Progenitor cell of endocrine pancreas (in vitro differentiated cells): ENCODE data around the gene PIM3. TPM values are rescaled to one million over a fixed set of nuclear protein-coding genes. Genes with fewer than 3 reads are reported as not detected.

Source experiments
- DNase-seq: peaks from one replicate; pipeline ENCODE4 v3.0.0; 2021; ENCODE audit warnings: low spot score; ENCODE audit not compliant: unreplicated experiment
- H3K27ac Mint-ChIP-seq: 2 replicates; pipeline ENCODE4 v1.8.0; 2021; ENCODE audit warnings: mild to moderate bottlenecking, moderate library complexity, mixed read lengths
- H3K27me3 Mint-ChIP-seq: 2 replicates; pipeline ENCODE4 v1.8.0; 2021; ENCODE audit warnings: mixed read lengths
- H3K36me3 Mint-ChIP-seq: 2 replicates; pipeline ENCODE4 v1.8.0; 2022; ENCODE audit warnings: mixed read lengths; ENCODE audit not compliant: insufficient read depth
- H3K4me1 Mint-ChIP-seq: 2 replicates; pipeline ENCODE4 v1.8.0; 2021; ENCODE audit warnings: low read depth, mixed read lengths
- H3K4me3 Mint-ChIP-seq: 2 replicates; pipeline ENCODE4 v1.8.0; 2021; ENCODE audit warnings: low read depth, mild to moderate bottlenecking, moderate library complexity, mixed read lengths
- H3K9me3 Mint-ChIP-seq: 2 replicates; pipeline ENCODE4 v1.8.0; 2021; ENCODE audit warnings: low read depth, mixed read lengths
- total RNA-seq: library from RNA; stranded (reverse); gene quantifications from 2 replicates; pipeline ENCODE4 v1.2.1, GENCODE V29; 2021
- TF ChIP-seq, protein P1 (sequence below): fragments of 200-600 bp; sonication (generic); IDR thresholded peaks from one replicate; pipeline ENCODE4 v1.5.0; 2021; ENCODE audit warnings: antibody characterized with exemption, mild to moderate bottlenecking; ENCODE audit not compliant: unreplicated experiment

Gene PIM3
- total RNA-seq, 1 donor from 2014 or later, result 17.4 TPM

DNA sequence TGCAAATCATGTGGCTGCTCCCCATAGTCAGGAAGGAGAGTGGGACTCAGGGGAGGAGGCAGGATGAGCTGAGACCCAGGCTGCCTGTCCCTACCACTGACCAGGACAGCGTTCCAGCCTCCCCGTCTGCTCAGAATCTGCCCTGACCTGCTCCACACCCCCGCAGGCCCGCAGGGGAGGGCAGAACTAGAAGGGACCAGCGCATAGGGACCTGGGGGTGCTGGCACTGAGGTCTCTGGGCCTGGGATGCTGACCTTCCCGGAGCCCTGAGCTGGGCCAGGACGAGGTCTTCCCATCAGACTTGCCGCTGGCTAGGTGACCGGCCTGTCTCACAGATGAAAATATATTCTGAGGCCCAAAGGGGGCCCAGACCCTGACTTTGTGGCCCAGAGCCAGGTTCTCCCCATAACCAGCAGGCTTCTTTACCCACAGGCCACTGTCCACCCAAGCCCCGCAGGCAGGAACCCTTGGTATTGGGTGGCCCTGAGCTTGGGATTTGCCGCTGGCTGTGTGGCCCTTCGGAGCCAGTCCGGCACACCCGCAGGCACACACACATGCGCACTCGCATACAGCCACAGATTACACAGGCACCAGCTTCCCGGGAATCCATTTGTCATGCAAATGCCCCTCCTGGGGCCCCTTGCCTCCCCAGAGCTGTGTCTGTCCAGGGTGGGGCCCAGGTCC lies 13.8 kb upstream of the PIM3 start:
- H3K36me3 Mint-ChIP-seq, result no peaks in the 10 kb centered on the region
- H3K9me3 Mint-ChIP-seq, result no peaks in the 10 kb centered on the region
- no peak overlapping the region for H3K27ac Mint-ChIP-seq
- peaks cover 2% of the 10 kb centered on the region for H3K4me1 Mint-ChIP-seq
- TF ChIP-seq, protein P1, sequence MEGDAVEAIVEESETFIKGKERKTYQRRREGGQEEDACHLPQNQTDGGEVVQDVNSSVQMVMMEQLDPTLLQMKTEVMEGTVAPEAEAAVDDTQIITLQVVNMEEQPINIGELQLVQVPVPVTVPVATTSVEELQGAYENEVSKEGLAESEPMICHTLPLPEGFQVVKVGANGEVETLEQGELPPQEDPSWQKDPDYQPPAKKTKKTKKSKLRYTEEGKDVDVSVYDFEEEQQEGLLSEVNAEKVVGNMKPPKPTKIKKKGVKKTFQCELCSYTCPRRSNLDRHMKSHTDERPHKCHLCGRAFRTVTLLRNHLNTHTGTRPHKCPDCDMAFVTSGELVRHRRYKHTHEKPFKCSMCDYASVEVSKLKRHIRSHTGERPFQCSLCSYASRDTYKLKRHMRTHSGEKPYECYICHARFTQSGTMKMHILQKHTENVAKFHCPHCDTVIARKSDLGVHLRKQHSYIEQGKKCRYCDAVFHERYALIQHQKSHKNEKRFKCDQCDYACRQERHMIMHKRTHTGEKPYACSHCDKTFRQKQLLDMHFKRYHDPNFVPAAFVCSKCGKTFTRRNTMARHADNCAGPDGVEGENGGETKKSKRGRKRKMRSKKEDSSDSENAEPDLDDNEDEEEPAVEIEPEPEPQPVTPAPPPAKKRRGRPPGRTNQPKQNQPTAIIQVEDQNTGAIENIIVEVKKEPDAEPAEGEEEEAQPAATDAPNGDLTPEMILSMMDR, result no peak
- no peak overlapping the region for H3K4me3 Mint-ChIP-seq
- H3K27me3 Mint-ChIP-seq, result no peaks in the 10 kb centered on the region
- DNase-seq, result no peak

- H3K4me3 Mint-ChIP-seq, result no peak overlapping the region
- no peaks in the 10 kb centered on the region for H3K36me3 Mint-ChIP-seq
- no peak overlapping the region for H3K27ac Mint-ChIP-seq
- H3K9me3 Mint-ChIP-seq, result no peaks in the 10 kb centered on the region
- DNase-seq, result no peak
- peaks cover 2% of the 10 kb centered on the region for H3K4me1 Mint-ChIP-seq
- H3K27me3 Mint-ChIP-seq, result no peaks in the 10 kb centered on the region
- TF ChIP-seq, protein P1, result no peak
These were observed 13.3 kb upstream of the PIM3 start for GRCh38 chr22:49947296-49947622.

DNA sequence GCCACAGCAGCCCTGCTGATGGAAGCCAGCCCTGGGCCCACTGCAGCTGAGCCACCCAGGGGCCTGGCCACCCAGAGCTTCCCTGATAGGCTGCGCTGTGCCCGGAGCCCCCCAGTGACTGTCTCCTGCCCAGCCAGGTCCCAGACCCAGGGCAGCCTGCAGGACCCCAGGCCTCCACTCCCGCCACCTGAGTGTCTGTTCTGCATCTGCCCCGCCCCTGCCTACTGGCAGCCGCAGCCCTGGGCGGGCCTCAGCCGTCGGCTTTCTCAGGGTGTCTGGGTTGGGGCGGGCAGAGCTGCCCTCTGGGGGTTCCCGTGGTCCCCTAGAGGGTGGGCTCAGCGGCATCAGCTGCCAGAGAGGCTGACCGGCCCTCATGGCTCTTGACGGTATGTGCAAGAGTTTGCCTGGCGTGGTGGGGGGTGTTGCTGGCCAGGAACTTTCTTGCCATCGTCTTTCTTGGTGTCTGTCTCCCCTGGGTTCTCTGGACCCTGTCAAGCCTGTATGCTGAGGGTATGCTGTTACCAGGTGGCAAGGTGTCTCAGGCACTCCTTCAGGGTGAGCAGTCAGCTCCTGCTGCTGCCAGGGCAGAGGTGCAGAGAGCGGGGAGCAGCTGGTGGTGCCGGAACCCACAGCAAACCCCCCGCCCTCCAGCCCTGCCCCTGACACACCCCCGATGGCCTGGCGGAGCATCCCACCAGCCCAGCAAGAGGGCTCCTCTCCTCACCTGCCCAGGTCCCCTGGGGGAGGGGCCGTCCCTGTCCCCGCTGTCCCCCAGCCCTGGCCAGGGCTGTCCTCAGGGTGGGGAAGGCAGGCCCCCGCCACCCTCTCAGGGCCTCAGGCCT lies 12.2 kb upstream of the PIM3 start:
- H3K4me1 Mint-ChIP-seq, result peaks cover 4% of the 10 kb centered on the region
- no peaks in the 10 kb centered on the region for H3K9me3 Mint-ChIP-seq
- DNase-seq, result no peak
- H3K27ac Mint-ChIP-seq, result no peak overlapping the region
- H3K4me3 Mint-ChIP-seq, result no peak overlapping the region
- no peaks in the 10 kb centered on the region for H3K36me3 Mint-ChIP-seq
- TF ChIP-seq, protein P1, result no peak
- H3K27me3 Mint-ChIP-seq, result no peaks in the 10 kb centered on the region

GRCh38 chr22:49948958-49949913 lies 11.3 kb upstream of the PIM3 start:
- TF ChIP-seq, protein P1, result no peak
- Mint-ChIP-seq H3K27ac (peak overlapping the region; percentile 61), H3K4me3 (no peak overlapping the region), H3K4me1 (peaks cover 4% of the 10 kb centered on the region), H3K9me3 (no peaks in the 10 kb centered on the region), H3K36me3 (no peaks in the 10 kb centered on the region), H3K27me3 (no peaks in the 10 kb centered on the region)
- no peak for DNase-seq

GRCh38 chr22:49949914-49950292 lies 10.7 kb upstream of the PIM3 start:
- peak overlapping the region; percentile 61 for H3K27ac Mint-ChIP-seq
- no peak overlapping the region for H3K4me3 Mint-ChIP-seq
- H3K9me3 Mint-ChIP-seq, result no peaks in the 10 kb centered on the region
- no peak for DNase-seq
- TF ChIP-seq, protein P1, result no peak
- H3K27me3 Mint-ChIP-seq, result no peaks in the 10 kb centered on the region
- H3K4me1 Mint-ChIP-seq, result peaks cover 4% of the 10 kb centered on the region
- H3K36me3 Mint-ChIP-seq, result no peaks in the 10 kb centered on the region
